ENCODE results near the gene RALGAPB.

DNA sequence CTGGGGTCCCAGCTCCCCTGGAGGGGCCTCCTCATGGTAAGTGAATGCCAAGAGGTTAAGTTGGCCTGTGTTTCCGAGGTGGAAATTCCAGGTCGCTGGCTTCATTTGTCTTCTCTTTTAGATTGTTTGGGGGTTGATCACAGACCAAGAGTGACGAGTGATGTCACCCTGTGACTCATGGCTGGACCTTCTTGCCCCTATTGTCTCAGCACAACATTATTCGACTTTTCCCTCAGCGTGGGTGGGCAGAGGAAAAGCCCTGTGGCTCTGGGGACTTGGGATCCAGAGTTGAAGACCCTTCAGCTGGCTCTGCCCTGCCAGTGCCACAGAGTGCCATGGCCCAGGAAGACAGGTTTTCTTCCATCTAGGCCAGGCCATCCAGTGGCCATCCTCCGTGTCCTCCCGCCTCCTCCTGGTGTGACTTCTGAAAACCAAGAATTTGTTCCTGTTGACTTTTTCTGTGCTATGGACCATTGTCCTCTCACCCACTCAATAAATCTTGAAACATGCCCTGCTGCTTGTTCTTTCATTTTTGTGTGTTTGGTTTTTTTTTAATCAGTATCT lies 22.1 kb upstream of the RALGAPB start:
- TF ChIP-seq, protein P1, sequence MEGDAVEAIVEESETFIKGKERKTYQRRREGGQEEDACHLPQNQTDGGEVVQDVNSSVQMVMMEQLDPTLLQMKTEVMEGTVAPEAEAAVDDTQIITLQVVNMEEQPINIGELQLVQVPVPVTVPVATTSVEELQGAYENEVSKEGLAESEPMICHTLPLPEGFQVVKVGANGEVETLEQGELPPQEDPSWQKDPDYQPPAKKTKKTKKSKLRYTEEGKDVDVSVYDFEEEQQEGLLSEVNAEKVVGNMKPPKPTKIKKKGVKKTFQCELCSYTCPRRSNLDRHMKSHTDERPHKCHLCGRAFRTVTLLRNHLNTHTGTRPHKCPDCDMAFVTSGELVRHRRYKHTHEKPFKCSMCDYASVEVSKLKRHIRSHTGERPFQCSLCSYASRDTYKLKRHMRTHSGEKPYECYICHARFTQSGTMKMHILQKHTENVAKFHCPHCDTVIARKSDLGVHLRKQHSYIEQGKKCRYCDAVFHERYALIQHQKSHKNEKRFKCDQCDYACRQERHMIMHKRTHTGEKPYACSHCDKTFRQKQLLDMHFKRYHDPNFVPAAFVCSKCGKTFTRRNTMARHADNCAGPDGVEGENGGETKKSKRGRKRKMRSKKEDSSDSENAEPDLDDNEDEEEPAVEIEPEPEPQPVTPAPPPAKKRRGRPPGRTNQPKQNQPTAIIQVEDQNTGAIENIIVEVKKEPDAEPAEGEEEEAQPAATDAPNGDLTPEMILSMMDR (IDR thresholded peaks at IDR 0.05; ENCODE audit: low read length) = no peak
- no peak for TF ChIP-seq EZH2phosphoT487 (IDR thresholded peaks at IDR 0.05; ENCODE audit: low read length)

Measured in MM.1S (cell line).